Right ventricle myocardium superior (tissue), 1 donor: Measurements from ENCODE around the gene CLK2. TPM values are rescaled to one million over a fixed set of nuclear protein-coding genes. Genes with fewer than 3 reads are reported as not detected.
"Not testable (repeated sequence)": the region's sequence is repeated elsewhere in the genome, so short reads cannot be mapped to it uniquely, and the experiment has no call there.

ENCODE experiments used
- ATAC-seq: fragments of 200-7000 bp; cut with Tn5 transposase; one replicate; pipeline ENCODE4 v1.9.1; 2020; ENCODE audit warnings: mild to moderate bottlenecking; ENCODE audit not compliant: poor library complexity
- DNase-seq: peaks from one replicate; pipeline ENCODE4 v3.0.0-alpha.2; 2020
- intact Hi-C: fragments of 100-400 bp; cut with DNase I; formaldehyde crosslinking; loops from one replicate; pipeline ENCODE4 v1.11.2; 2022
- total RNA-seq: library from RNA; stranded (reverse); fragmentation: NEBNext Ultra II Directional; extraction: Animal tissue kit (Norgen Biotek cat#: 25700); gene quantifications from one replicate; pipeline ENCODE4 v1.2.1, GENCODE V29; 2021
- donor health status: DM: no; HTN: yes; CAD: no; lungs with severe emphysema.

Gene CLK2
- total RNA-seq, 1 donor from 2014 or later: 18.5 TPM

- intact Hi-C loops: no loop called here
- DNase-seq (no peak), ATAC-seq (no peak)
Measured at GRCh38 chr1:155300553-155301329, 27.4 kb upstream of the CLK2 start.

- ATAC-seq: no peak
- DNase-seq: no peak
- intact Hi-C loops: no loop called here
Measured at GRCh38 chr1:155300024-155300423, 26.7 kb upstream of the CLK2 start.

GRCh38 chr1:155297384-155297783 is 24.1 kb upstream of the CLK2 start:
- ATAC-seq: no peak
- DNase-seq: no peak
- intact Hi-C loops: no loop called here

- DNase-seq (no peak), ATAC-seq (no peak)
- intact Hi-C loops: no loop called here
Measured at GRCh38 chr1:155296661-155297060, 23.4 kb upstream of the CLK2 start.

GRCh38 chr1:155295942-155296267 is 22.6 kb upstream of the CLK2 start:
- intact Hi-C loops: no loop called here
- ATAC-seq (no peak), DNase-seq (no peak)

GRCh38 chr1:155295183-155295941 is 22.1 kb upstream of the CLK2 start:
- ATAC-seq: no peak
- intact Hi-C loops: no loop called here
- DNase-seq: no peak

GRCh38 chr1:155294520-155295182 is 21.3 kb upstream of the CLK2 start:
- intact Hi-C loops: no loop called here
- ATAC-seq (no peak), DNase-seq (no peak)

GRCh38 chr1:155293086-155293749 is 19.9 kb upstream of the CLK2 start:
- ATAC-seq: no peak
- intact Hi-C loops: no loop called here

GRCh38 chr1:155291006-155291405 is 17.7 kb upstream of the CLK2 start:
- intact Hi-C loops, ATAC-seq, DNase-seq: not testable (repeated sequence)

More at GRCh38 chr1:155293086-155293749, 19.9 kb upstream of the CLK2 start:
- DNase-seq: no peak

- ATAC-seq: no peak
- intact Hi-C loops: no loop called here
- DNase-seq: no peak
Measured at GRCh38 chr1:155287987-155288543, 14.8 kb upstream of the CLK2 start.

- no peak for ATAC-seq
- intact Hi-C loops: no loop called here
- no peak for DNase-seq
Measured at GRCh38 chr1:155286544-155286943, 13.2 kb upstream of the CLK2 start.

- intact Hi-C loops: no loop called here
- DNase-seq (no peak), ATAC-seq (no peak)
Measured at GRCh38 chr1:155285631-155286044, 12.3 kb upstream of the CLK2 start.

- ATAC-seq (no peak), DNase-seq (no peak)
- intact Hi-C loops: no loop called here
Measured at GRCh38 chr1:155285063-155285462, 11.8 kb upstream of the CLK2 start.

- intact Hi-C loops: no loop called here
- DNase-seq: no peak
- no peak for ATAC-seq
Measured at GRCh38 chr1:155284476-155284875, 11.2 kb upstream of the CLK2 start.

GRCh38 chr1:155282488-155283091 is 9.3 kb upstream of the CLK2 start:
- intact Hi-C loops: no loop called here
- ATAC-seq (no peak), DNase-seq (no peak)

- ATAC-seq: no peak
- intact Hi-C loops: loop anchor here (5.0 kb wide), 1 partner anchor 43 kb away; the partner anchor contains the start of gene RUSC1
Measured at GRCh38 chr1:155279268-155279667, 6.0 kb upstream of the CLK2 start.

GRCh38 chr1:155278689-155279160 is 5.4 kb upstream of the CLK2 start:
- DNase-seq: no peak
- intact Hi-C loops: loop anchor here (5.0 kb wide), 1 partner anchor 44 kb away; the partner anchor contains the start of gene RUSC1
- ATAC-seq: no peak

More at GRCh38 chr1:155279268-155279667, 6.0 kb upstream of the CLK2 start:
- no peak for DNase-seq
